H1 (cell line): ENCODE measurements around the gene ZNF407. TPM values are rescaled to one million over a fixed set of nuclear protein-coding genes. Genes with fewer than 3 reads are reported as not detected.

Experiments used
- NRF1 ChIP-seq: IDR thresholded peaks from 2 replicates; pipeline ENCODE4 v1.6.1; 2011; ENCODE audit warnings: mild to moderate bottlenecking, low read depth, low read length, improper control_type of control experiment
- POLR2A ChIP-seq, 2 experiments: IDR thresholded peaks; 1 replicate in 1 of 2; 2 replicates in 1 of 2; pipeline ENCODE4 v1.6.1; 2011; ENCODE audit warnings: low read depth in 2 of 2, low read length in 2 of 2, mild to moderate bottlenecking in 2 of 2; ENCODE audit errors: control extremely low read depth in 1 of 2
- POU5F1 ChIP-seq: IDR thresholded peaks from 2 replicates; pipeline ENCODE4 v1.6.1; 2011; ENCODE audit warnings: low read depth, mild to moderate bottlenecking, low read length, moderate library complexity
- RAD21 ChIP-seq, 2 experiments: IDR thresholded peaks in 1 of 2; conservative IDR thresholded peaks in 1 of 2; 2 replicates each; pipeline ENCODE4 v1.6.1; 2011; ENCODE audit warnings: low read depth in 2 of 2, low read length in 2 of 2, improper control_type of control experiment in 1 of 2, inconsistent platforms in 1 of 2, mild to moderate bottlenecking in 1 of 2, moderate library complexity in 1 of 2
- ZNF274 ChIP-seq: IDR thresholded peaks from 2 replicates; pipeline ENCODE4 v1.7.0; 2012; ENCODE audit warnings: low read length, borderline replicate concordance; ENCODE audit errors: extremely low read depth
- polyA plus RNA-seq, 7 experiments: library from polyadenylated mRNA; depleted of rRNA in 3 of 7; stranded (reverse) in 5 of 7; unstranded in 2 of 7; fragments of >200 nt in 5 of 7; fragments of 200-250 nt in 2 of 7; gene quantifications; 1 replicate in 5 of 7; 2 replicates in 1 of 7; 4 replicates in 1 of 7; pipeline versions ENCODE4 v1.2.1 to v1.2.3, GENCODE V29; 2011 to 2013; ENCODE audit warnings: missing spikeins in 2 of 7, mixed read lengths in 2 of 7
- total RNA-seq: library from RNA; stranded (reverse); fragmentation: NEBNext Ultra II Directional; extraction: Animal tissue kit (Norgen Biotek cat#: 25700); gene quantifications from 2 replicates; pipeline ENCODE4 v1.2.1, GENCODE V29; 2021
- TF ChIP-seq, protein P1 (sequence below): fragments of 300-600 bp; sonication (generic); IDR thresholded peaks from 2 replicates; pipeline ENCODE4 v1.7.1; 2012; ENCODE audit warnings: low read length, moderate library complexity, mild to moderate bottlenecking, inconsistent platforms; ENCODE audit not compliant: insufficient replicate concordance
- TF ChIP-seq, protein P2 (sequence below), 3 experiments: IDR thresholded peaks; 1 replicate in 2 of 3; 2 replicates in 1 of 3; pipeline versions ENCODE4 v1.5.1 to v1.6.1; 2011; ENCODE audit warnings: low read length in 3 of 3, mild to moderate bottlenecking in 3 of 3, inconsistent platforms in 2 of 3, low read depth in 1 of 3, moderate library complexity in 1 of 3; ENCODE audit not compliant: insufficient read depth in 1 of 3; ENCODE audit errors: control extremely low read depth in 1 of 3

The ZNF407 gene
- total and polyA plus RNA-seq, 2 of the 8 experiments (the other 6 are each of a cell fraction or from before 2014, with no cell fraction given), result 1.5 to 6.8 TPM

DNA sequence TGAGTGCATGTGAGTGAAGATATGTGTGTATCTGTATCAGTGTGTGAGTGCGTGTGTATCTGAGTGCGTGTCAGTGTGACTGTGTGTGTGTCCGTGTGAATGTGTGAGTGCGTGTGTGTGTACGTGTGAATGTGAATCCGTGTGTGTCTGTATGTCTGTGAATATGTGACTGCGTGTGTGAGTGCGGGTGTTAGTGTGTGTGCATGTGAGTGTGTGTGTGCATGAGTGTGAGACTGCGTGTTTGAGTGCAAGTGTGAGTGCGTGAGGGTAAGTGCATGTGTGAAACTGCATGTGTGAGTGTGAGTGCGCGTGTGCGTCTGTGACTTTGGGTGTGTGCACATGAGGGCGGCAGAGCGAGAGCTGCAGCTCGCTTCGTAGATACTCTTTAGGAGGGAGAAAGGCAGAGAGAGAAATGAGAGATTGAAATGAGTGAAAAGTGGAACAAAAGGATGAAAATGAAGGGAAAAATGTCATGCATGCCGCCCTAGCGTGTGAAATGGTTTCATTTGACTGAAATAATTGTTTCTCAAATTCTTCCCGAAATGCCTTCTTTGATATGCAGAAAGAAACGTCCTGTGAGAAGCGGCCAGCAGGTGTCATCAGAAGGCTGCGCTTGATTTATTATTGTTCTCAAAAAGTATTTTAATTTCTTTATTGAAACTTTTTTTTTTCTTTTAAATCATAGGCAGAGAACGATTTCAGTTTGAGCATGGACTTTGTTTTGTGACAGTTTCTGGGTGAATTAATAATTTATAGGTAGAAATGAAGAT is 25.6 kb downstream of the ZNF407 start (continued):
- TF ChIP-seq, protein P1, sequence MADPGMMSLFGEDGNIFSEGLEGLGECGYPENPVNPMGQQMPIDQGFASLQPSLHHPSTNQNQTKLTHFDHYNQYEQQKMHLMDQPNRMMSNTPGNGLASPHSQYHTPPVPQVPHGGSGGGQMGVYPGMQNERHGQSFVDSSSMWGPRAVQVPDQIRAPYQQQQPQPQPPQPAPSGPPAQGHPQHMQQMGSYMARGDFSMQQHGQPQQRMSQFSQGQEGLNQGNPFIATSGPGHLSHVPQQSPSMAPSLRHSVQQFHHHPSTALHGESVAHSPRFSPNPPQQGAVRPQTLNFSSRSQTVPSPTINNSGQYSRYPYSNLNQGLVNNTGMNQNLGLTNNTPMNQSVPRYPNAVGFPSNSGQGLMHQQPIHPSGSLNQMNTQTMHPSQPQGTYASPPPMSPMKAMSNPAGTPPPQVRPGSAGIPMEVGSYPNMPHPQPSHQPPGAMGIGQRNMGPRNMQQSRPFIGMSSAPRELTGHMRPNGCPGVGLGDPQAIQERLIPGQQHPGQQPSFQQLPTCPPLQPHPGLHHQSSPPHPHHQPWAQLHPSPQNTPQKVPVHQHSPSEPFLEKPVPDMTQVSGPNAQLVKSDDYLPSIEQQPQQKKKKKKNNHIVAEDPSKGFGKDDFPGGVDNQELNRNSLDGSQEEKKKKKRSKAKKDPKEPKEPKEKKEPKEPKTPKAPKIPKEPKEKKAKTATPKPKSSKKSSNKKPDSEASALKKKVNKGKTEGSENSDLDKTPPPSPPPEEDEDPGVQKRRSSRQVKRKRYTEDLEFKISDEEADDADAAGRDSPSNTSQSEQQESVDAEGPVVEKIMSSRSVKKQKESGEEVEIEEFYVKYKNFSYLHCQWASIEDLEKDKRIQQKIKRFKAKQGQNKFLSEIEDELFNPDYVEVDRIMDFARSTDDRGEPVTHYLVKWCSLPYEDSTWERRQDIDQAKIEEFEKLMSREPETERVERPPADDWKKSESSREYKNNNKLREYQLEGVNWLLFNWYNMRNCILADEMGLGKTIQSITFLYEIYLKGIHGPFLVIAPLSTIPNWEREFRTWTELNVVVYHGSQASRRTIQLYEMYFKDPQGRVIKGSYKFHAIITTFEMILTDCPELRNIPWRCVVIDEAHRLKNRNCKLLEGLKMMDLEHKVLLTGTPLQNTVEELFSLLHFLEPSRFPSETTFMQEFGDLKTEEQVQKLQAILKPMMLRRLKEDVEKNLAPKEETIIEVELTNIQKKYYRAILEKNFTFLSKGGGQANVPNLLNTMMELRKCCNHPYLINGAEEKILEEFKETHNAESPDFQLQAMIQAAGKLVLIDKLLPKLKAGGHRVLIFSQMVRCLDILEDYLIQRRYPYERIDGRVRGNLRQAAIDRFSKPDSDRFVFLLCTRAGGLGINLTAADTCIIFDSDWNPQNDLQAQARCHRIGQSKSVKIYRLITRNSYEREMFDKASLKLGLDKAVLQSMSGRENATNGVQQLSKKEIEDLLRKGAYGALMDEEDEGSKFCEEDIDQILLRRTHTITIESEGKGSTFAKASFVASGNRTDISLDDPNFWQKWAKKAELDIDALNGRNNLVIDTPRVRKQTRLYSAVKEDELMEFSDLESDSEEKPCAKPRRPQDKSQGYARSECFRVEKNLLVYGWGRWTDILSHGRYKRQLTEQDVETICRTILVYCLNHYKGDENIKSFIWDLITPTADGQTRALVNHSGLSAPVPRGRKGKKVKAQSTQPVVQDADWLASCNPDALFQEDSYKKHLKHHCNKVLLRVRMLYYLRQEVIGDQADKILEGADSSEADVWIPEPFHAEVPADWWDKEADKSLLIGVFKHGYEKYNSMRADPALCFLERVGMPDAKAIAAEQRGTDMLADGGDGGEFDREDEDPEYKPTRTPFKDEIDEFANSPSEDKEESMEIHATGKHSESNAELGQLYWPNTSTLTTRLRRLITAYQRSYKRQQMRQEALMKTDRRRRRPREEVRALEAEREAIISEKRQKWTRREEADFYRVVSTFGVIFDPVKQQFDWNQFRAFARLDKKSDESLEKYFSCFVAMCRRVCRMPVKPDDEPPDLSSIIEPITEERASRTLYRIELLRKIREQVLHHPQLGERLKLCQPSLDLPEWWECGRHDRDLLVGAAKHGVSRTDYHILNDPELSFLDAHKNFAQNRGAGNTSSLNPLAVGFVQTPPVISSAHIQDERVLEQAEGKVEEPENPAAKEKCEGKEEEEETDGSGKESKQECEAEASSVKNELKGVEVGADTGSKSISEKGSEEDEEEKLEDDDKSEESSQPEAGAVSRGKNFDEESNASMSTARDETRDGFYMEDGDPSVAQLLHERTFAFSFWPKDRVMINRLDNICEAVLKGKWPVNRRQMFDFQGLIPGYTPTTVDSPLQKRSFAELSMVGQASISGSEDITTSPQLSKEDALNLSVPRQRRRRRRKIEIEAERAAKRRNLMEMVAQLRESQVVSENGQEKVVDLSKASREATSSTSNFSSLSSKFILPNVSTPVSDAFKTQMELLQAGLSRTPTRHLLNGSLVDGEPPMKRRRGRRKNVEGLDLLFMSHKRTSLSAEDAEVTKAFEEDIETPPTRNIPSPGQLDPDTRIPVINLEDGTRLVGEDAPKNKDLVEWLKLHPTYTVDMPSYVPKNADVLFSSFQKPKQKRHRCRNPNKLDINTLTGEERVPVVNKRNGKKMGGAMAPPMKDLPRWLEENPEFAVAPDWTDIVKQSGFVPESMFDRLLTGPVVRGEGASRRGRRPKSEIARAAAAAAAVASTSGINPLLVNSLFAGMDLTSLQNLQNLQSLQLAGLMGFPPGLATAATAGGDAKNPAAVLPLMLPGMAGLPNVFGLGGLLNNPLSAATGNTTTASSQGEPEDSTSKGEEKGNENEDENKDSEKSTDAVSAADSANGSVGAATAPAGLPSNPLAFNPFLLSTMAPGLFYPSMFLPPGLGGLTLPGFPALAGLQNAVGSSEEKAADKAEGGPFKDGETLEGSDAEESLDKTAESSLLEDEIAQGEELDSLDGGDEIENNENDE, result no peak
- TF ChIP-seq ZNF274, result no peak
- no peak for TF ChIP-seq POLR2A (IDR thresholded peaks at IDR 0.05; ENCODE audit: control extremely low read depth in 1 of 2, low read depth in 2 of 2, low read length in 2 of 2)
- TF ChIP-seq NRF1, result no peak
- 0 out of 2 replicates have a peak, but pooled peaks have one; percentile 15 for TF ChIP-seq POU5F1
- TF ChIP-seq, protein P2, sequence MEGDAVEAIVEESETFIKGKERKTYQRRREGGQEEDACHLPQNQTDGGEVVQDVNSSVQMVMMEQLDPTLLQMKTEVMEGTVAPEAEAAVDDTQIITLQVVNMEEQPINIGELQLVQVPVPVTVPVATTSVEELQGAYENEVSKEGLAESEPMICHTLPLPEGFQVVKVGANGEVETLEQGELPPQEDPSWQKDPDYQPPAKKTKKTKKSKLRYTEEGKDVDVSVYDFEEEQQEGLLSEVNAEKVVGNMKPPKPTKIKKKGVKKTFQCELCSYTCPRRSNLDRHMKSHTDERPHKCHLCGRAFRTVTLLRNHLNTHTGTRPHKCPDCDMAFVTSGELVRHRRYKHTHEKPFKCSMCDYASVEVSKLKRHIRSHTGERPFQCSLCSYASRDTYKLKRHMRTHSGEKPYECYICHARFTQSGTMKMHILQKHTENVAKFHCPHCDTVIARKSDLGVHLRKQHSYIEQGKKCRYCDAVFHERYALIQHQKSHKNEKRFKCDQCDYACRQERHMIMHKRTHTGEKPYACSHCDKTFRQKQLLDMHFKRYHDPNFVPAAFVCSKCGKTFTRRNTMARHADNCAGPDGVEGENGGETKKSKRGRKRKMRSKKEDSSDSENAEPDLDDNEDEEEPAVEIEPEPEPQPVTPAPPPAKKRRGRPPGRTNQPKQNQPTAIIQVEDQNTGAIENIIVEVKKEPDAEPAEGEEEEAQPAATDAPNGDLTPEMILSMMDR (IDR thresholded peaks at IDR 0.05; ENCODE audit: control extremely low read depth in 1 of 3, insufficient read depth in 1 of 3, low read depth in 1 of 3, low read length in 3 of 3), result peak in 1 of 3 experiments; percentile 39; a peak in 2 of 4 replicates
- peak; percentile 46 to 58 for TF ChIP-seq RAD21 (IDR thresholded peaks at IDR 0.05 in 1 of 2, conservative IDR thresholded peaks at IDR 0.05 in 1 of 2; ENCODE audit: low read depth in 2 of 2, low read length in 2 of 2)
